ENCODE data around the gene KLF16.

The KLF16 gene

GRCh38 chr19:1818549-1819195 lies 44.7 kb downstream of the KLF16 start:
- DNase-seq, result no peak

GRCh38 chr19:1817553-1818179 lies 45.7 kb downstream of the KLF16 start:
- DNase-seq, result no peak

GRCh38 chr19:1816530-1817298 lies 46.7 kb downstream of the KLF16 start:
- DNase-seq, result no peak

GRCh38 chr19:1815605-1816529 lies 47.5 kb downstream of the KLF16 start:
- DNase-seq, result no peak

- no peak for DNase-seq
Measured at GRCh38 chr19:1814833-1815604, 48.4 kb downstream of the KLF16 start.

- no peak for DNase-seq
Measured at GRCh38 chr19:1814391-1814790, 49.0 kb downstream of the KLF16 start.

GRCh38 chr19:1813192-1814182 lies 49.9 kb downstream of the KLF16 start:
- DNase-seq, result no peak

GRCh38 chr19:1812426-1813191 lies 50.8 kb downstream of the KLF16 start:
- peak; percentile 71 for DNase-seq

- no peak for DNase-seq
Measured at GRCh38 chr19:1811942-1812425, 51.4 kb downstream of the KLF16 start, which contains the start of gene ATP8B3. TSS of gene ATP8B3 (minus strand) at chr19:1812276. CDS start at chr19:1811736, 540 bp downstream.

- DNase-seq, result no peak
Measured at GRCh38 chr19:1811472-1811894, 51.9 kb downstream of the KLF16 start.

- no peak for DNase-seq
Measured at GRCh38 chr19:1810439-1811160, 52.8 kb downstream of the KLF16 start.

- no peak for DNase-seq
Measured at GRCh38 chr19:1809678-1810077, 53.7 kb downstream of the KLF16 start.

- no peak for DNase-seq
Measured at GRCh38 chr19:1808395-1808731, 55.0 kb downstream of the KLF16 start.

GRCh38 chr19:1807695-1808394 lies 55.5 kb downstream of the KLF16 start:
- DNase-seq, result no peak

- no peak for DNase-seq
Measured at GRCh38 chr19:1807030-1807694, 56.2 kb downstream of the KLF16 start.

- DNase-seq, result no peak
Measured at GRCh38 chr19:1806184-1807029, 57.0 kb downstream of the KLF16 start.

All from NK-92 treated with Interleukin-12 subunit alpha and Interleukin-12 subunit beta, amount 100 ng/mL, for 24 hours (cell line).